Measurements from ENCODE around the gene TSTD1. TPM values are rescaled to one million over a fixed set of nuclear protein-coding genes. Genes with fewer than 3 reads are reported as not detected.

Gene TSTD1, protein sequence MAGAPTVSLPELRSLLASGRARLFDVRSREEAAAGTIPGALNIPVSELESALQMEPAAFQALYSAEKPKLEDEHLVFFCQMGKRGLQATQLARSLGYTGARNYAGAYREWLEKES
- polyA plus RNA-seq (2013): 89.6 and 89.7 TPM in 2 replicates

DNA sequence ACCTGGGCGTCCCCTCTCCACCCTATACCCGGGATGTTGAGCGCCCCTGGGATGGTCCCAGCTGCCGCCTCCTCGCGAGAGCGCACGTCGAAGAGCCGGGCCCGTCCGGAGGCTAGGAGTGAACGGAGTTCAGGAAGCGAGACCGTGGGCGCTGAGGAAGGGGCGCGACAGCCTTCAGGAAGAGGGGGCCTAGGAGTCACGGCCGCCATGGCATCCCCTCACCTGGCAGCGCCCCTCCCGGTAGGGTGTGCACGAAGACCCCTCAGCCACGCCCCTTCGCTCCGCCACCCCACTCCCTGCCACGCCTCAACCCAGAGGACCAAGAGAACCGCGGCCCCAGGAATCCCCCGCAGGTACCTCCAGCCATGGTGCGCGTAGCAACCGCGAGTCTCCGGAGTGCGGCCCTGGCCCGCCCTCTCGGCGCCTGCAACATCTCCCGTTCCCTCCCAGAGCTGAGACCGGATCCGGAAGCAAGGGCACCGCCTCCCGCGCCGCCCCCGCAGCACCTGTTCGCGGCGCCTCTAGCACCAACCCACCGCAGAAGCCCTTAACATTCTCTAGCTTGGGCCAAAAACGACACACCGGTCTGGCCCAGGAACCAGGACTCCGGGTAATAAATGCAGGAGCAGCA, at the start of gene TSTD1:
Gene TSTD1, minus strand, starts transcription at position 442 of the 631 bp plus-strand sequence. Its CDS starts 75 bp downstream, at position 367.
- H2AK5ac ChIP-seq (ENCODE audit: low read length): peak within 1 kb of the TSS; percentile 80
- peak within 1 kb of the TSS; percentile 61 for H2BK120ac ChIP-seq (ENCODE audit: insufficient read depth, low read length, poor library complexity)
- H3K79me2 ChIP-seq (ENCODE audit: control insufficient read depth, insufficient read depth, low read length, poor library complexity): peaks cover 7% of the 10 kb centered on the region
- peak within 1 kb of the TSS; percentile 89 for H3K4me2 ChIP-seq (ENCODE audit: low read length)
- peaks cover 5 to 14% of the 10 kb centered on the region in 2 experiments for H3K4me1 ChIP-seq (ENCODE audit: control insufficient read depth in 1 of 2, insufficient read depth in 2 of 2, low read length in 2 of 2)
- H2AFZ ChIP-seq (ENCODE audit: insufficient read depth, low read length, poor library complexity): peak within 1 kb of the TSS; percentile 94
- WGBS (ENCODE audit: extremely low coverage, insufficient coverage, insufficient read length): no CpG with 5 or more reads among the region's 54 CpGs
- H3K23ac ChIP-seq (ENCODE audit: low read length): no peak within 1 kb of the TSS
- peaks cover 31 to 36% of the 10 kb centered on the region in 2 experiments for H3K36me3 ChIP-seq (ENCODE audit: control insufficient read depth in 1 of 2, insufficient read depth in 2 of 2, low read length in 2 of 2)
- H3K14ac ChIP-seq (ENCODE audit: low read length): peak within 1 kb of the TSS; percentile 62
- peak within 1 kb of the TSS; percentile 84 for H4K91ac ChIP-seq (ENCODE audit: low read depth, low read length)
- H2BK12ac ChIP-seq (ENCODE audit: low read length): peak within 1 kb of the TSS; percentile 47
- peak within 1 kb of the TSS; percentile 70 for H3K18ac ChIP-seq (ENCODE audit: low read length)
- peak within 1 kb of the TSS; percentile 34 for H3K9ac ChIP-seq (ENCODE audit: low read length)
- H3K9me3 ChIP-seq (ENCODE audit: insufficient read depth, low read depth, low read length): peaks cover 3% of the 10 kb centered on the region
- H3K27me3 ChIP-seq (ENCODE audit: insufficient read depth, low read length): no peaks in the 10 kb centered on the region
- H3K79me1 ChIP-seq (ENCODE audit: low read length): peaks cover 8% of the 10 kb centered on the region
- peak; percentile 78 to 79 for DNase-seq
- H3K27ac ChIP-seq (ENCODE audit: low read depth, low read length): peak within 1 kb of the TSS; percentile 56
- peak within 1 kb of the TSS; percentile 52 for H4K8ac ChIP-seq (ENCODE audit: low read depth, low read length)
- peak within 1 kb of the TSS; percentile 9 for H4K12ac ChIP-seq (ENCODE audit: low read depth, low read length)
- H3K4ac ChIP-seq (ENCODE audit: low read depth, low read length): peak within 1 kb of the TSS; percentile 89
- peak within 1 kb of the TSS; percentile 85 for H3K4me3 ChIP-seq (ENCODE audit: low read depth, low read length)
- H2BK5ac ChIP-seq (ENCODE audit: low read depth, low read length, poor library complexity): peak within 1 kb of the TSS; percentile 15

DNA sequence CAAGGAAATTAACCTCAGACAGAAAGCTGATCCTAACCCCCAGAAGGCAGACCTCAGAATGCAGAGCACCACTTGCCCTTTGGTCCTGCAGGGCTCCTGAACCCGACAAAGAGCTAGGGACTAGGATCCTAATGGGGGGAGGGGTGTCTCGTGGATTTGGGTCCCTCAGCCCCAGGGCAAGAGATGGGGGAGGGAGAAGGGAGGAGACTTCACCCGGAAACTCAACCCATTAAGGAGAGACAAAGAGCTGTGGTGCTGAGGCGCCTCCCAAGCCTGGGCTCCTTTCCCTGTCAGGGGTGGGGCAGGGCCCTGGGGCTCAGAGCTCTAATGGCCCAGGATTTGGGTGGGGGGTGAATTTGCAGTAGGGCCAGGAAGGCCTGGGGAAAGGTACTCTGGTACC, 47.7 kb upstream of the TSTD1 start:
- H2BK120ac ChIP-seq (ENCODE audit: insufficient read depth, low read length, poor library complexity): peak overlapping the region; percentile 98
- H3K79me1 ChIP-seq (ENCODE audit: low read length): peaks cover 74% of the 10 kb centered on the region
- peak overlapping the region; percentile 20 for H4K12ac ChIP-seq (ENCODE audit: low read depth, low read length)
- H4K8ac ChIP-seq (ENCODE audit: low read depth, low read length): peak overlapping the region; percentile 57
- H3K23ac ChIP-seq (ENCODE audit: low read length): no peak overlapping the region
- no peak for DNase-seq
- no peaks in the 10 kb centered on the region for H3K27me3 ChIP-seq (ENCODE audit: insufficient read depth, low read length)
- H3K36me3 ChIP-seq (ENCODE audit: control insufficient read depth in 1 of 2, insufficient read depth in 2 of 2, low read length in 2 of 2): no peaks in the 10 kb centered on the region
- H2BK5ac ChIP-seq (ENCODE audit: low read depth, low read length, poor library complexity): peak overlapping the region; percentile 99
- H3K14ac ChIP-seq (ENCODE audit: low read length): peak overlapping the region; percentile 96
- H3K4me2 ChIP-seq (ENCODE audit: low read length): peak overlapping the region; percentile 4
- H3K4me1 ChIP-seq (ENCODE audit: control insufficient read depth in 1 of 2, insufficient read depth in 2 of 2, low read length in 2 of 2): peaks cover 69 to 79% of the 10 kb centered on the region in 2 experiments
- H3K4ac ChIP-seq (ENCODE audit: low read depth, low read length): peak overlapping the region; percentile 84
- peak overlapping the region; percentile 61 for H2AK5ac ChIP-seq (ENCODE audit: low read length)
- H3K18ac ChIP-seq (ENCODE audit: low read length): peak overlapping the region; percentile 63
- peak overlapping the region; percentile 91 for H2BK12ac ChIP-seq (ENCODE audit: low read length)
- H3K9ac ChIP-seq (ENCODE audit: low read length): no peak overlapping the region
- no peaks in the 10 kb centered on the region for H3K9me3 ChIP-seq (ENCODE audit: insufficient read depth, low read depth, low read length)
- WGBS (ENCODE audit: extremely low coverage, insufficient coverage, insufficient read length): no CpG with 5 or more reads among the region's 4 CpGs
- no peak overlapping the region for H2AFZ ChIP-seq (ENCODE audit: insufficient read depth, low read length, poor library complexity)
- H3K79me2 ChIP-seq (ENCODE audit: control insufficient read depth, insufficient read depth, low read length, poor library complexity): peaks cover 26% of the 10 kb centered on the region
- no peak overlapping the region for H3K4me3 ChIP-seq (ENCODE audit: low read depth, low read length)
- H3K27ac ChIP-seq (ENCODE audit: low read depth, low read length): peak overlapping the region; percentile 99
- peak overlapping the region; percentile 99 for H4K91ac ChIP-seq (ENCODE audit: low read depth, low read length)

DNA sequence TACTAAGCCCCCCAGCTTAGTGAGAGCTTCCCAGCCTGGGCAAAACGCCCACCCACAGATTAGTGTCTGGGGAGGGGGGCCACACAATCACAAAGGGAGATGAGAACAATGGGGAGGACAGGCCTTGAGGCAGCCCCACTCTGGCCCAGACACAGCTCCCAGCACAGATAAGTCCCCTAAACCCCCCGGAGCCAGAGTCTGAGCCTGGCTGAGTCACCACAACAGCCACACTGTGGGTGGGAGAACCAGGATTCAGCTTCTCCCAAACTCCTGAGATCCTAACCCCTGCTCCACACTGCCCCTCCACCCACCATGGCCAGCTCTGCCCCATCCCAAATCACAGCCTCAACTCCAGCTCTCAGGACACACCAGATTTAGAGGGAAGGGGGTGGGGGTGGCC, 46.4 kb upstream of the TSTD1 start:
- Histone ChIP-seq H3K27ac (ENCODE audit: low read depth, low read length) (peak overlapping the region; percentile 99), H3K23ac (ENCODE audit: low read length) (no peak overlapping the region), H3K79me2 (ENCODE audit: control insufficient read depth, insufficient read depth, low read length, poor library complexity) (peaks cover 28% of the 10 kb centered on the region), H3K18ac (ENCODE audit: low read length) (peak overlapping the region; percentile 92), H2BK12ac (ENCODE audit: low read length) (peak overlapping the region; percentile 99), H2BK5ac (ENCODE audit: low read depth, low read length, poor library complexity) (peak overlapping the region; percentile 99), H3K27me3 (ENCODE audit: insufficient read depth, low read length) (no peaks in the 10 kb centered on the region), H4K8ac (ENCODE audit: low read depth, low read length) (peak overlapping the region; percentile 93), H2BK120ac (ENCODE audit: insufficient read depth, low read length, poor library complexity) (peak overlapping the region; percentile 98), H3K79me1 (ENCODE audit: low read length) (peaks cover 83% of the 10 kb centered on the region), H2AFZ (ENCODE audit: insufficient read depth, low read length, poor library complexity) (no peak overlapping the region), H3K36me3 (ENCODE audit: control insufficient read depth in 1 of 2, insufficient read depth in 2 of 2, low read length in 2 of 2) (no peaks in the 10 kb centered on the region), H3K9me3 (ENCODE audit: insufficient read depth, low read depth, low read length) (no peaks in the 10 kb centered on the region), H4K91ac (ENCODE audit: low read depth, low read length) (peak overlapping the region; percentile 99), H3K14ac (ENCODE audit: low read length) (peak overlapping the region; percentile 96), H3K4ac (ENCODE audit: low read depth, low read length) (peak overlapping the region; percentile 87), H2AK5ac (ENCODE audit: low read length) (peak overlapping the region; percentile 88), H3K4me2 (ENCODE audit: low read length) (peak overlapping the region; percentile 49), H4K12ac (ENCODE audit: low read depth, low read length) (peak overlapping the region; percentile 61), H3K4me1 (ENCODE audit: control insufficient read depth in 1 of 2, insufficient read depth in 2 of 2, low read length in 2 of 2) (peaks cover 76 to 86% of the 10 kb centered on the region in 2 experiments), H3K9ac (ENCODE audit: low read length) (no peak overlapping the region), H3K4me3 (ENCODE audit: low read depth, low read length) (no peak overlapping the region)
- DNase-seq: no peak
- no CpG with 5 or more reads among the region's 2 CpGs for WGBS (ENCODE audit: extremely low coverage, insufficient coverage, insufficient read length)

DNA sequence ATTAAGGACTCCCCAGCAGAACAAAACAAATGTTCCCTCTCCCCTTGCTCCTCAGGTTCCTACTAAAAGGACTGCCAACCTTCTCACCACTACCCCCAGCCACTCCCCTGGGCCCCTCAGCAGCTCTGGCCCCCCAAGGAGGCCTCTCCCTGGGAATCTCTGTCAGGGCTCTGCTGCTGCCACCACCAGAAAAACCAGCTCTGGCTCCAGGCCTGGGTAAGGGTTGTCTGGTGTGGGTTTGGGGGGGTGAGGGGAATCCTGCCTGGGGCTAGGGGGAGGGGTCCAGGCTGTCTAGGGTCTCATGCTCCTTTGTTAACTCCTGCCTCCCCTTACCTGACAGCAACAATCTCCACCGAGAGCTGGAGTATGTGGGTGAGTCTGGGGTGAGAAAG, 45.8 kb upstream of the TSTD1 start:
- peaks cover 28% of the 10 kb centered on the region for H3K79me2 ChIP-seq (ENCODE audit: control insufficient read depth, insufficient read depth, low read length, poor library complexity)
- H3K4ac ChIP-seq (ENCODE audit: low read depth, low read length): peak overlapping the region; percentile 87
- H3K9me3 ChIP-seq (ENCODE audit: insufficient read depth, low read depth, low read length): no peaks in the 10 kb centered on the region
- H3K27me3 ChIP-seq (ENCODE audit: insufficient read depth, low read length): no peaks in the 10 kb centered on the region
- no peak overlapping the region for H3K23ac ChIP-seq (ENCODE audit: low read length)
- H3K4me3 ChIP-seq (ENCODE audit: low read depth, low read length): no peak overlapping the region
- peak overlapping the region; percentile 49 for H3K4me2 ChIP-seq (ENCODE audit: low read length)
- peak overlapping the region; percentile 99 for H2BK12ac ChIP-seq (ENCODE audit: low read length)
- no peak overlapping the region for H3K9ac ChIP-seq (ENCODE audit: low read length)
- H2BK120ac ChIP-seq (ENCODE audit: insufficient read depth, low read length, poor library complexity): peak overlapping the region; percentile 98
- peak overlapping the region; percentile 99 for H3K27ac ChIP-seq (ENCODE audit: low read depth, low read length)
- no peaks in the 10 kb centered on the region for H3K36me3 ChIP-seq (ENCODE audit: control insufficient read depth in 1 of 2, insufficient read depth in 2 of 2, low read length in 2 of 2)
- DNase-seq: no peak
- peak overlapping the region; percentile 99 for H2BK5ac ChIP-seq (ENCODE audit: low read depth, low read length, poor library complexity)
- H2AK5ac ChIP-seq (ENCODE audit: low read length): peak overlapping the region; percentile 88
- no peak overlapping the region for H2AFZ ChIP-seq (ENCODE audit: insufficient read depth, low read length, poor library complexity)
- peak overlapping the region; percentile 93 for H4K8ac ChIP-seq (ENCODE audit: low read depth, low read length)
- peaks cover 79 to 89% of the 10 kb centered on the region in 2 experiments for H3K4me1 ChIP-seq (ENCODE audit: control insufficient read depth in 1 of 2, insufficient read depth in 2 of 2, low read length in 2 of 2)
- peak overlapping the region; percentile 61 for H4K12ac ChIP-seq (ENCODE audit: low read depth, low read length)
- H3K79me1 ChIP-seq (ENCODE audit: low read length): peaks cover 85% of the 10 kb centered on the region
- peak overlapping the region; percentile 92 for H3K18ac ChIP-seq (ENCODE audit: low read length)
- WGBS (ENCODE audit: extremely low coverage, insufficient coverage, insufficient read length): no CpG with 5 or more reads among the region's 1 CpG
- H3K14ac ChIP-seq (ENCODE audit: low read length): peak overlapping the region; percentile 96
- peak overlapping the region; percentile 99 for H4K91ac ChIP-seq (ENCODE audit: low read depth, low read length)
